Cardiac fibroblast (primary cell): ENCODE data around the gene DNAJC11.
"Not testable (repeated sequence)": the region's sequence is repeated elsewhere in the genome, so short reads cannot be mapped to it uniquely, and the experiment has no call there.

Source experiments
- DNase-seq, 2 donors: peaks; one replicate each; pipeline versions ENCODE4 v3.0.0 to v3.0.0-alpha.2; 2010; ENCODE audit warnings: low read depth in 2 of 2
- H3K4me3 ChIP-seq, 2 donors: replicated peaks in 1 of 2; 1 replicate in 1 of 2; 2 replicates in 1 of 2; pipeline ENCODE4 v1.5.1; 2011; ENCODE audit warnings: low read depth in 2 of 2, low read length in 2 of 2, mild to moderate bottlenecking in 2 of 2, moderate library complexity in 1 of 2
- CTCF ChIP-seq: IDR thresholded peaks from one replicate; pipeline ENCODE4 v1.5.1; 2011; ENCODE audit warnings: low read depth, mild to moderate bottlenecking, low read length, inconsistent platforms

DNAJC11 gene

DNA sequence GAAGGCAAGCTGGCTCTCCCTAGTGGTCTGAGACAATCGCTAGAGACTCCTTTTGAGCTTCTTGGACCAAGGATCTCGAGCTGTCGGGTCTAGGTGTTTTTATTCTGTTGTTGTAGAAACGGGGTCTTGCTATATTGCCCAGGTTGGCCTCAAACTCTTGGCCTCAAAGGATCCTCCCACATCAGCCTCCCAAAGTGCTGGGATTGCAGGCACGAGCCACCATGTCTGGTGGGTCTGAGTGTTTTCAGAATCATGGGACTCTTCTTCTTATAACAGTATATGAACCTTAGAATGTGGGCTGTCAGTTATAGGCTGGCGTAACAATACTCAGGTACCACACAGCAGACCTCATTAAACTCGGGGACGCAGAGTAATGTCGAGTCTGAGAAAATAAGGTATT, 33.1 kb downstream of the DNAJC11 start:
- no peak for TF ChIP-seq CTCF
- H3K4me3 ChIP-seq: no peak overlapping the region
- DNase-seq: no peak

DNA sequence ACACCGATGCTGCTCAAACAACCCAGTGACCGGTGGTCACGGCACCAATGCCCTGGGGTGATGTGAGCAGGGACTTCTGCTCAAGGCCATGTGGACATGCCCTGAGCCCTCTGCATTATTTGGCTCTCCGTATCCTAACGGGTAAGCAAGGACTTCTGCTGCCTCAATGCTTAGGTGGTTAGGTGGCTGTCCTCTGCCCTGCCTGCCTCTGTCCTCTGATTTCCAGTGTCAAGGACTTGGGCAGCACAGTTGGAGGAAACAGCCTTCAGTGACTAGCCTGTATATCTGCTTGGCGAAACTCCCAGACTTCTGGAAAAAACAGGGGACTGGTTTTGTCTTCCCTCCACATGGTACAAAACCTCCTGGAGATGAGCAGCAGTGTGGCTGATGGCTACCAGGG, 34.5 kb downstream of the DNAJC11 start:
- no peak overlapping the region for H3K4me3 ChIP-seq
- TF ChIP-seq CTCF: no peak
- DNase-seq: peak in 1 of 2 donors; percentile 27

DNA sequence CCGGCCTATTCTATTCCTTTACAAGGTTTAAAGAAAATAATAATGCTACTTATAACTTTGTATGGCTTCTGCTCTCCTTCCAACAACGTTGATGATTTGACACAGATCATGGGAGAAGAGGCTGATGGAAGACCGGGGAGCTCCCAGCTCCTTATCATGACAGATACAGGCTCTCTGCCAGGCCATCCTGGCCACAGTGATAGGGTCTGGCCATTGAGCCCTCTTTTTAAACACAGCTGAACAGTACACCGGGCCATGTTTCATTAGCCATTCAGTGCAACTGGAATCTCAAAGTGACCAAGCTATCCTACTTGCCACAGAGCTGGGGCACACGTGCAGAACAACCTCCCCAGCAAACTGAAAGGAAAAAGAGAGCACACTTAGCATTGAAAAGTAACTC, 34.9 kb downstream of the DNAJC11 start:
- DNase-seq: no peak
- no peak overlapping the region for H3K4me3 ChIP-seq
- TF ChIP-seq CTCF: no peak

DNA sequence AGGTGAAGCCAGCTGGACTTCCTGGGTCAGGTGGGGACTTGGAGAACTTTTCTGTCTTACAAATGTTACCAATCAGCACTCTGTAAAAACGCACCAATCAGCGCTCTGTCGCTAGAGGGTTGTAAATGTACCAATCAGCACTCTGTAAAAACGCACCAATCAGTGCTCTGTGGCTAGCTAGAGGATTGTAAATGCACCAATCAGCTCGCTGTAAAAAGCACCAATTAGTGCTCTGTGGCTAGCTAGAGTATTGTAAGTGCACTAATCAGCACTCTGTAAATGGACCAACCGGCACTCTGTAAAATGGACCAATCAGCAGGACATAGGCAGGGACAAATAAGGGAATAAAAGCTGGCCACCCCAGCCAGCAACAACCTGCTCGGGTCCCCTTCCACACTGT, 39.1 kb downstream of the DNAJC11 start:
- not testable (repeated sequence) for H3K4me3 ChIP-seq, DNase-seq

DNA sequence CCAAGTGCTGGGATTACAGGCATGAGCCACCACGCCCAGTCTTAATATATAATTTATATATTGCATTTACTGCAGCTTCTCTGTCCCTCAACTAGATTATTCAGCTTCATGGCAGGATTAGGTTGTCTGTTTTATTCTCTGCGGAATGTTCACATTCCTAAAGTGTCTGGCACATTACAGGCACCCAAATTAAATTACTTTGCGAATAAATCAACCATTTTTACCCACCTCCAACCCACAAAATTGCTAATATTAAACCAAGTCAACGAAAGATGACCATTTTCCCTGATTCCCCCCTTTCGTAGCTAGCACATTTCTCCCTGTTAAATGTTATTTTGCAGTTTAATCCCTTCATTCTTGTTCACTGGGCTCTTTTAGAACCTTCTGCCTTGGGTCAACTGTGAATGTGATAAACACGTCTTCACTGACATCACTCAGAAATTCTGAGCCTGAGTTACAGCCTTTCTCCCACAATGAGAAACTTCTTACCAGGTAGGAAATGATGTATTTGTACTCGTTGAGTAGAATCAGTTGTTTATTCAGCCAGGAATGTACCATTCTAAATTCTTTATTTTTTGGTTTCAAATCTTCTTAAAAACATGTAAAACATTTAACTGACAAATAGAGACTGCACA, 41.1 kb downstream of the DNAJC11 start:
- no peak for DNase-seq
- TF ChIP-seq CTCF: no peak

DNA sequence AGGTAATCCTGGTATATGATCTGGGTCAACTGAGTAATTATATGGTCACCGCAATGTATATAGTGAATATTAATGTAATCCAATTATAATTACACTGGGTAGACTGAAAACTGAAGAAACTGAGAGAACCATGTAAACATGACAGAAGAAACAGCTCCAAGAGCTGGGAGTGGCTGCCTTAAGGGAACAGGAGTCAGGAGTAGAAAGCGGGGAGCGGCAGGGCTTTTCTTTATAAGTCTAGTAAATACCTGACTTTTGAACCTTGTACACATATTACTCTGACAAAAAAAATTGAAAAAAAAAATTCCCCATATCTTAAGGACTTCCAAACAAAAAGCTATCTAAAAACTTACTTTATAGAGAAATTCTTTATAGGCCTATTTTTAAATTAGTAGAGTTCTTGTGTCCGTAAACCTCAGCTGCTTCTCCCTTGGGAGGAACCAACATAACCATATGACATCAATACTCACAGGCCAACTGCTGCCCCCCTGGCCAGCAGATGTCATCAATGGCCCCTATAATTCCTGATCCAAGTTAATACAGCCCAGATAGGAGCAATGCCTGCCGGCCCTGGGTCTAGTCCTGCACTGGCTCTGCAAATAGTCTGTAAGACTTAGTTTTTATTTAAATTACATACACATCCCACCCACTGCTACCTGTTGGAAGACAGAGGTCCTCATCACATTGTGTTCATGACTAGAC, 43.1 kb downstream of the DNAJC11 start:
- H3K4me3 ChIP-seq: no peak overlapping the region
- no peak for TF ChIP-seq CTCF
- DNase-seq: no peak

More for the DNA sequence above, 41.1 kb downstream of the DNAJC11 start:
- no peak overlapping the region for H3K4me3 ChIP-seq

DNA sequence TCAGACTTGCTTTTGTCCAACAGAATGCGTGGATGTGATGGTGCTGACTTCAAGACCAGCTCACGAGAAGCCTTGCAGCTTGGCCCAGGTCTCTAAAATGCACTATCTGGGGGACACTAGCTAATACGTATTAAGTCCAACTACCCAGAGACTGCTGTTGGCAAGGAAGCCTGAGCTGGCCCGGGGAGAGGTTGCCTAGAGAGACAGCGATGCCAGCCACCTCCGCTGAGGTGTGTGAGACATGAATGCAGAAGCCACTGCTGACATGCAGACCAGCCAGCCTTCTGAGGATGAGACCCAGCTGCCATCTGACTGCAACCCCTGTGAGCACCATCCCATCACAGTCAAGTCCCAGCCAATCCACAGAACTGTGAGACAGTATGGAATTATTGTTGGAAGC, 44.5 kb downstream of the DNAJC11 start:
- no peak for TF ChIP-seq CTCF
- H3K4me3 ChIP-seq: no peak overlapping the region
- no peak for DNase-seq
